Mesenchymal stem cell (in vitro differentiated cells and primary cell): ENCODE measurements around the gene RAP2A.

Source experiments
- DNase-seq: peaks from one replicate; pipeline ENCODE4 v3.0.0-alpha.2; 2013
- H2AFZ ChIP-seq: one replicate; pipeline ENCODE4 v1.6.1; 2013; ENCODE audit warnings: low read depth, mild to moderate bottlenecking, control low read depth, inconsistent platforms, low read length, moderate library complexity
- H2AK5ac ChIP-seq: 2 replicates; pipeline ENCODE4 v1.6.1; 2013; ENCODE audit warnings: low read length, moderate library complexity, mild to moderate bottlenecking, inconsistent platforms; ENCODE audit not compliant: severe bottlenecking
- H2BK120ac ChIP-seq: one replicate; pipeline ENCODE4 v1.6.1; 2013; ENCODE audit warnings: low read depth, mild to moderate bottlenecking, inconsistent platforms, low read length, moderate library complexity
- H2BK12ac ChIP-seq, 2 experiments: one replicate each; pipeline ENCODE4 v1.6.1; 2013; ENCODE audit warnings: inconsistent platforms in 2 of 2, low read length in 2 of 2, mild to moderate bottlenecking in 2 of 2, moderate library complexity in 2 of 2, control low read depth in 1 of 2
- H2BK15ac ChIP-seq: one replicate; pipeline ENCODE4 v1.6.1; 2013; ENCODE audit warnings: mild to moderate bottlenecking, low read depth, inconsistent platforms; ENCODE audit not compliant: poor library complexity, severe bottlenecking
- H2BK5ac ChIP-seq: 2 replicates; pipeline ENCODE4 v1.6.1; 2013; ENCODE audit warnings: low read depth, mild to moderate bottlenecking, low read length, control low read depth, inconsistent platforms; ENCODE audit not compliant: poor library complexity, severe bottlenecking
- H3K14ac ChIP-seq, 2 experiments: one replicate each; pipeline ENCODE4 v1.6.1; 2013; ENCODE audit warnings: inconsistent platforms in 2 of 2, low read length in 2 of 2, control low read depth in 1 of 2, mild to moderate bottlenecking in 1 of 2, moderate library complexity in 1 of 2
- H3K18ac ChIP-seq, 2 experiments: one replicate each; pipeline ENCODE4 v1.6.1; 2013; ENCODE audit warnings: inconsistent platforms in 2 of 2, low read length in 2 of 2, control low read depth in 1 of 2, low read depth in 1 of 2, mild to moderate bottlenecking in 1 of 2
- H3K23ac ChIP-seq, 2 experiments: one replicate each; pipeline ENCODE4 v1.6.1; 2013; ENCODE audit warnings: inconsistent platforms in 2 of 2, low read length in 2 of 2, mild to moderate bottlenecking in 2 of 2, moderate library complexity in 2 of 2, control low read depth in 1 of 2
- H3K27ac ChIP-seq: 2 replicates; pipeline ENCODE4 v1.5.1; 2013; ENCODE audit warnings: mild to moderate bottlenecking, moderate library complexity, low read length, control low read depth, inconsistent platforms; ENCODE audit not compliant: poor library complexity, severe bottlenecking
- H3K27me3 ChIP-seq, 2 experiments: 2 replicates each; pipeline versions ENCODE4 v1.6.1 to v1.7.0; 2013; ENCODE audit warnings: low read length in 2 of 2, mild to moderate bottlenecking in 2 of 2, moderate library complexity in 2 of 2, control low read depth in 1 of 2, inconsistent platforms in 1 of 2; ENCODE audit not compliant: control insufficient read depth in 1 of 2, insufficient read depth in 1 of 2
- H3K36me3 ChIP-seq, 2 experiments: 2 replicates each; pipeline versions ENCODE4 v1.6.1 to v1.7.0; 2013; ENCODE audit warnings: low read length in 2 of 2, control low read depth in 1 of 2, inconsistent platforms in 1 of 2, low read depth in 1 of 2, mild to moderate bottlenecking in 1 of 2; ENCODE audit not compliant: insufficient read depth in 2 of 2, control insufficient read depth in 1 of 2
- H3K4ac ChIP-seq, 2 experiments: one replicate each; pipeline ENCODE4 v1.6.1; 2013; ENCODE audit warnings: inconsistent platforms in 2 of 2, low read length in 2 of 2, mild to moderate bottlenecking in 2 of 2, moderate library complexity in 2 of 2, control low read depth in 1 of 2, low read depth in 1 of 2
- H3K4me1 ChIP-seq: 2 replicates; pipeline ENCODE4 v1.6.1; 2013; ENCODE audit warnings: low read depth, low read length, control low read depth; ENCODE audit not compliant: control insufficient read depth, insufficient read depth
- H3K4me2 ChIP-seq: 2 replicates; pipeline ENCODE4 v1.6.1; 2013; ENCODE audit warnings: low read length, mild to moderate bottlenecking, inconsistent platforms; ENCODE audit not compliant: poor library complexity, severe bottlenecking
- H3K4me3 ChIP-seq, 2 experiments: 2 replicates each; pipeline versions ENCODE4 v1.5.1 to v1.7.0; 2013; ENCODE audit warnings: low read length in 2 of 2, mild to moderate bottlenecking in 2 of 2, control low read depth in 1 of 2, low read depth in 1 of 2; ENCODE audit not compliant: insufficient read depth in 1 of 2
- H3K79me1 ChIP-seq: replicated peaks from 2 replicates; pipeline ENCODE4 v1.6.1; 2013; ENCODE audit warnings: mild to moderate bottlenecking, control low read depth, low read length, inconsistent platforms; ENCODE audit not compliant: poor library complexity, severe bottlenecking
- H3K9ac ChIP-seq: 2 replicates; pipeline ENCODE4 v1.7.0; 2013; ENCODE audit warnings: mild to moderate bottlenecking, low read length, moderate library complexity
- H3K9me3 ChIP-seq: 2 replicates; pipeline ENCODE4 v1.7.0; 2013; ENCODE audit warnings: mild to moderate bottlenecking, low read length; ENCODE audit not compliant: control insufficient read depth
- H4K8ac ChIP-seq: one replicate; pipeline ENCODE4 v1.6.1; 2013; ENCODE audit warnings: inconsistent platforms, mild to moderate bottlenecking, low read length, moderate library complexity
- H4K91ac ChIP-seq: one replicate; pipeline ENCODE4 v1.6.1; 2013; ENCODE audit warnings: mild to moderate bottlenecking, low read length, inconsistent platforms
- WGBS: methylation state at CpG from one replicate; pipeline ENCODE4 v1.1.7; 2013; ENCODE audit warnings: mixed read lengths; 5-methylcytosine and 5-hydroxymethylcytosine counted together

RAP2A gene

DNA sequence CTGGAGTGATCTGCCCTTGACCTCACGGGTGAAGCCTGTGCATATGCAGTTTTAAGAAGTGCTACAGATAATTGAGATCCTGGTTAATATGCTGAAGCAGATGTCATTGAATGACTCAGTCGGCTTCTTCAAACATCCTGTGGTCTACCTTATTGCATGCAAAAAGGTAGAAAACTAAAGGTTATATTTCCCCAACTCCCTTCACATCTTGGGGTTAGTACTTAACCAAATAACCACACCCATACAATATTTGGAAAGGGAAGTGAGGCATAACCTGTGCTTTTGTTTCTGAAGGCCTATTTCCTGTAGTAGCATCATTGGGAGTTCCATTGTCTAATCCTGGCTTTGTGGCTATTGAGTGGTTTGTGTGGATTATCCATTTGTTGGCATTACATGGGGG is 58.3 kb downstream of the RAP2A start:
- H2AFZ ChIP-seq = no peak overlapping the region
- H3K18ac ChIP-seq = no peak overlapping the region
- H2BK120ac ChIP-seq = no peak overlapping the region
- H2AK5ac ChIP-seq = no peak overlapping the region
- no peaks in the 10 kb centered on the region for H3K27me3 ChIP-seq
- no peaks in the 10 kb centered on the region for H3K36me3 ChIP-seq
- no peak overlapping the region for H3K9ac ChIP-seq
- no peak overlapping the region for H3K4me3 ChIP-seq
- whole genome bisulfite sequencing = 83% methylated on average over 1 of the region's 2 CpGs
- H3K79me1 ChIP-seq = no peaks in the 10 kb centered on the region
- no peak overlapping the region for H3K4ac ChIP-seq
- H4K91ac ChIP-seq = no peak overlapping the region
- H3K14ac ChIP-seq = no peak overlapping the region
- H4K8ac ChIP-seq = no peak overlapping the region
- peaks cover 24% of the 10 kb centered on the region for H3K9me3 ChIP-seq
- DNase-seq = no peak
- H2BK5ac ChIP-seq = no peak overlapping the region
- H2BK12ac ChIP-seq = no peak overlapping the region
- H2BK15ac ChIP-seq = no peak overlapping the region
- H3K4me1 ChIP-seq = no peaks in the 10 kb centered on the region
- H3K4me2 ChIP-seq = no peak overlapping the region
- no peak overlapping the region for H3K23ac ChIP-seq
- H3K27ac ChIP-seq = no peak overlapping the region

- Histone ChIP-seq H3K4ac (no peak overlapping the region), H3K4me3 (no peak overlapping the region), H3K79me1 (no peaks in the 10 kb centered on the region), H3K27me3 (no peaks in the 10 kb centered on the region), H2BK15ac (no peak overlapping the region), H3K23ac (no peak overlapping the region), H3K9me3 (peaks cover 24% of the 10 kb centered on the region), H3K27ac (no peak overlapping the region), H3K4me2 (no peak overlapping the region), H2BK120ac (no peak overlapping the region), H3K4me1 (no peaks in the 10 kb centered on the region), H4K91ac (no peak overlapping the region), H2BK5ac (no peak overlapping the region), H4K8ac (no peak overlapping the region), H2BK12ac (no peak overlapping the region), H2AFZ (no peak overlapping the region), H3K9ac (no peak overlapping the region), H2AK5ac (no peak overlapping the region), H3K18ac (no peak overlapping the region), H3K14ac (no peak overlapping the region), H3K36me3 (no peaks in the 10 kb centered on the region)
- DNase-seq = no peak
- 80% methylated on average over 1 of the region's 2 CpGs for WGBS
These were observed 58.9 kb downstream of the RAP2A start for GRCh38 chr13:97492684-97493371.

DNA sequence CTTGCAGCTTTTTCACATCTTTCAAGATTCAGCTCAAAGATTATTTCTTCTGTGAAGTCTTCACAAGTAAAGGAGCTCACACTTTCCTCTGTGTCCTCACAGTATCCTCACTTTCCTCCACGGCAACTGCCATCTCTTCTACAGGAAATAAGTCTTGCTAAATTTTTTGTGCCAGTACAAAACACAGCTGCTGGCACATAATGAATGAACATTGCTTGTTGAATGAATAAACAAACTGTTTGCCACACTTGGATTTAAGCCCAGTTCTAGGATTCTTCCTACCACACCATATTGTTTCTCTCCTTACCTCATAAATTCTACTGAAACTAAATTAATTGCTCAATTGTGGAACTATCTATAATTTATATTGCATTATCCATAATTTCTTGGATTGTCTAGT is 59.5 kb downstream of the RAP2A start:
- Histone ChIP-seq H2BK5ac (no peak overlapping the region), H2AK5ac (no peak overlapping the region), H3K9ac (no peak overlapping the region), H3K23ac (no peak overlapping the region), H3K14ac (no peak overlapping the region), H2BK15ac (no peak overlapping the region), H3K4me1 (no peaks in the 10 kb centered on the region), H3K36me3 (no peaks in the 10 kb centered on the region), H3K4me3 (no peak overlapping the region), H4K91ac (no peak overlapping the region), H2AFZ (no peak overlapping the region), H3K27me3 (no peaks in the 10 kb centered on the region), H3K4ac (no peak overlapping the region), H2BK12ac (no peak overlapping the region), H3K18ac (no peak overlapping the region), H3K27ac (no peak overlapping the region), H4K8ac (no peak overlapping the region), H3K79me1 (no peaks in the 10 kb centered on the region), H3K9me3 (peaks cover 24% of the 10 kb centered on the region), H2BK120ac (no peak overlapping the region), H3K4me2 (no peak overlapping the region)
- no peak for DNase-seq
- 82% methylated on average over 1 of the region's 1 CpG for WGBS

DNA sequence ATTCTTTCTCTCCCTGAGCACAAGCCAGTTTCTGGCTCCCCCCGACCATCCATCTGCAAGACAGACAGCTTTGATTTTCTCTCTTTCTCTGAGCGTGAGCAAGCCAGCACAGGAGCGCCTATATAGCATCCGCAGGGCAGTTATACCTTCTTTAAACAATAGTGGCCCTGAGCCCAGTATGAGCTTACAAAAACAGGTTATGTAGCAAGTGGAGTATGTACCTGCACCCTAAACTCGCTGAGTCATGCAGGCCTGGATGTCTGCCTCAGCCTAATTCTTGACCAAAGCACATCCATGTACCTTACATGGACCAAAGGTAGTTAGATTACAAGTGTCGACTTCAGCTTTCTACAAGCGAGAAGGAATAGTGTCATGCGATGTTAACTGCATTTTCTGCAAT is 61.7 kb downstream of the RAP2A start:
- no peak for DNase-seq
- Histone ChIP-seq H3K4me2 (no peak overlapping the region), H3K14ac (no peak overlapping the region), H3K27me3 (no peaks in the 10 kb centered on the region), H2BK12ac (no peak overlapping the region), H2AFZ (no peak overlapping the region), H2BK15ac (no peak overlapping the region), H2AK5ac (no peak overlapping the region), H4K8ac (no peak overlapping the region), H3K4me3 (no peak overlapping the region), H3K23ac (no peak overlapping the region), H3K79me1 (no peaks in the 10 kb centered on the region), H3K4me1 (no peaks in the 10 kb centered on the region), H3K27ac (no peak overlapping the region), H3K36me3 (no peaks in the 10 kb centered on the region), H2BK5ac (no peak overlapping the region), H4K91ac (no peak overlapping the region), H3K4ac (no peak overlapping the region), H3K9ac (no peak overlapping the region), H2BK120ac (no peak overlapping the region), H3K18ac (peak overlapping the region in 1 of 2 experiments; percentile 21), H3K9me3 (peaks cover 15% of the 10 kb centered on the region)
- 84% methylated on average over 8 of the region's 8 CpGs for WGBS
